Kidney (tissue), 14 donors: Measurements from ENCODE around the gene CCT2. TPM values are rescaled to one million over a fixed set of nuclear protein-coding genes. Genes with fewer than 3 reads are reported as not detected.

Experiments
- DNase-seq, 5 donors: peaks; one replicate each; pipeline ENCODE4 v3.0.0-alpha.2; 2013 to 2020
- FAIRE-seq: peaks from 2 replicates; lab custom pipeline; 2012; peaks lifted over from hg19 to GRCh38; lab: Jason Lieb, UNC
- H3K27ac ChIP-seq, 2 donors: one replicate each; pipeline ENCODE4 v1.7.0; 2013; ENCODE audit warnings: low read depth in 2 of 2, low read length in 2 of 2, inconsistent platforms in 1 of 2
- H3K27me3 ChIP-seq: one replicate; pipeline ENCODE4 v1.7.1; 2013; ENCODE audit warnings: low read length, inconsistent platforms; ENCODE audit not compliant: control insufficient read depth, insufficient read depth
- H3K36me3 ChIP-seq, 3 donors: one replicate each; pipeline versions ENCODE4 v1.7.0 to v1.7.1; 2013; ENCODE audit warnings: low read length in 3 of 3, control low read depth in 1 of 3, inconsistent platforms in 1 of 3; ENCODE audit not compliant: insufficient read depth in 3 of 3, control insufficient read depth in 2 of 3
- H3K4me1 ChIP-seq, 3 donors: one replicate each; pipeline versions ENCODE4 v1.7.0 to v1.7.1; 2013; ENCODE audit warnings: low read length in 3 of 3, inconsistent platforms in 1 of 3, low read depth in 1 of 3; ENCODE audit not compliant: control insufficient read depth in 2 of 3, insufficient read depth in 2 of 3
- H3K4me3 ChIP-seq, 3 donors: one replicate each; pipeline versions ENCODE4 v1.7.0 to v1.8.1; 2013; ENCODE audit warnings: low read length in 3 of 3, control low read depth in 1 of 3, inconsistent platforms in 1 of 3
- H3K9ac ChIP-seq, 3 donors: one replicate each; pipeline versions ENCODE4 v1.7.0 to v1.7.1; 2013; ENCODE audit warnings: low read length in 3 of 3, control low read depth in 1 of 3, inconsistent platforms in 1 of 3
- H3K9me3 ChIP-seq, 3 donors: one replicate each; pipeline versions ENCODE4 v1.7.0 to v1.7.1; 2013; ENCODE audit warnings: low read length in 3 of 3, control low read depth in 1 of 3, inconsistent platforms in 1 of 3; ENCODE audit not compliant: control insufficient read depth in 2 of 3, insufficient read depth in 1 of 3
- CTCF ChIP-seq: IDR thresholded peaks from 3 replicates; pipeline ENCODE4 v1.5.1; 2012; ENCODE audit warnings: mild to moderate bottlenecking, moderate library complexity, borderline replicate concordance; ENCODE audit not compliant: insufficient read depth; ENCODE audit errors: extremely low read depth
- intact Hi-C: fragments of 100-400 bp; cut with DNase I; formaldehyde crosslinking; loops from one replicate; pipeline ENCODE4 v1.11.1; 2022
- polyA plus RNA-seq: library from polyadenylated mRNA; stranded (reverse); fragments of 350-450 nt; fragmentation: Illumina TruSeq; extraction: RNeasy Lipid Tissue Mini Kit (QIAGEN cat#74804); gene quantifications from one replicate; pipeline ENCODE4 v1.2.3, GENCODE V29; 2014; ENCODE audit warnings: low read depth, low replicate concordance; ENCODE audit not compliant: insufficient read depth
- total RNA-seq: library from RNA; stranded (reverse); fragmentation: NEBNext Ultra II Directional; extraction: Animal tissue kit (Norgen Biotek cat#: 25700); gene quantifications from one replicate; pipeline ENCODE4 v1.2.1, GENCODE V29; 2021
- donor health status: control.
- donor health status: control.
- donor health status: control.
- donor health status: control.
- donor health status: control.
- donor health status: DM: yes; HTN: yes; CAD: no.
- donor health status: Normal renal cell carcinoma (clear cell type).

The CCT2 gene
- total and polyA plus RNA-seq, 2 donors from 2014 or later = 117 to 125 TPM

GRCh38 chr12:69610126-69610525 is 24.9 kb downstream of the CCT2 start:
- no peaks in the 10 kb centered on the region for H3K9me3 ChIP-seq
- FAIRE-seq (no peak), DNase-seq (no peak)
- no peaks in the 10 kb centered on the region for H3K27me3 ChIP-seq
- H3K36me3 ChIP-seq = no peaks in the 10 kb centered on the region
- no peak overlapping the region for H3K27ac ChIP-seq
- no peak for TF ChIP-seq CTCF
- no peak overlapping the region for H3K9ac ChIP-seq
- H3K4me1 ChIP-seq = no peaks in the 10 kb centered on the region
- no peak overlapping the region for H3K4me3 ChIP-seq
- intact Hi-C loops = no loop called here

GRCh38 chr12:69610729-69611128 is 25.5 kb downstream of the CCT2 start, which contains the start of gene LRRC10:
LRRC10 (minus strand) TSS chr12:69610907; CDS start chr12:69610838, 69 bp downstream.
- Histone ChIP-seq H3K27ac (no peak within 1 kb of the TSS), H3K9me3 (no peaks in the 10 kb centered on the region), H3K27me3 (no peaks in the 10 kb centered on the region), H3K4me3 (no peak within 1 kb of the TSS), H3K9ac (no peak within 1 kb of the TSS), H3K4me1 (no peaks in the 10 kb centered on the region), H3K36me3 (no peaks in the 10 kb centered on the region)
- DNase-seq (no peak), FAIRE-seq (no peak)
- no peak for TF ChIP-seq CTCF
- intact Hi-C loops = no loop called here

- TF ChIP-seq CTCF = no peak
- DNase-seq (no peak), FAIRE-seq (no peak)
- no peaks in the 10 kb centered on the region for H3K9me3 ChIP-seq
- H3K27ac ChIP-seq = no peak overlapping the region
- H3K4me1 ChIP-seq = no peaks in the 10 kb centered on the region
- H3K9ac ChIP-seq = no peak overlapping the region
- H3K36me3 ChIP-seq = no peaks in the 10 kb centered on the region
- intact Hi-C loops = no loop called here
- H3K27me3 ChIP-seq = no peaks in the 10 kb centered on the region
- H3K4me3 ChIP-seq = no peak overlapping the region
These were observed 28.1 kb downstream of the CCT2 start for GRCh38 chr12:69613351-69613750.

- no peaks in the 10 kb centered on the region for H3K27me3 ChIP-seq
- no peak overlapping the region for H3K9ac ChIP-seq
- H3K4me3 ChIP-seq = no peak overlapping the region
- H3K4me1 ChIP-seq = no peaks in the 10 kb centered on the region
- H3K9me3 ChIP-seq = no peaks in the 10 kb centered on the region
- H3K27ac ChIP-seq = no peak overlapping the region
- TF ChIP-seq CTCF = no peak
- FAIRE-seq (no peak), DNase-seq (no peak)
- intact Hi-C loops = no loop called here
- no peaks in the 10 kb centered on the region for H3K36me3 ChIP-seq
These were observed 30.8 kb downstream of the CCT2 start for GRCh38 chr12:69616025-69616424.
